ENCODE results near the gene PLAAT2. TPM values are rescaled to one million over a fixed set of nuclear protein-coding genes. Genes with fewer than 3 reads are reported as not detected.
"Not testable (repeated sequence)": the region's sequence is repeated elsewhere in the genome, so short reads cannot be mapped to it uniquely, and the experiment has no call there.

The PLAAT2 gene
- total RNA-seq, 1 donor from 2014 or later = not detected

- DNase-seq; ATAC-seq; intact Hi-C loops (cut with micrococcal nuclease): not testable (repeated sequence)
Observed at GRCh38 chr11:63528729-63529278, 34.4 kb downstream of the PLAAT2 start.

- ATAC-seq; DNase-seq; intact Hi-C loops (cut with micrococcal nuclease): not testable (repeated sequence)
Observed at GRCh38 chr11:63528156-63528555, 35.0 kb downstream of the PLAAT2 start.

GRCh38 chr11:63527667-63528066, 35.5 kb downstream of the PLAAT2 start:
- ATAC-seq (no peak), DNase-seq (no peak)
- intact Hi-C loops (cut with micrococcal nuclease) = no loop called here

- no peak for ATAC-seq
- no peak for DNase-seq
- intact Hi-C loops (cut with micrococcal nuclease) = no loop called here
Observed at GRCh38 chr11:63523151-63523550, 40.0 kb downstream of the PLAAT2 start.

- intact Hi-C loops (cut with micrococcal nuclease) = no loop called here
- DNase-seq (no peak), ATAC-seq (no peak)
Observed at GRCh38 chr11:63521896-63522295, 41.3 kb downstream of the PLAAT2 start.

- ATAC-seq = no peak
- no peak for DNase-seq
- intact Hi-C loops (cut with micrococcal nuclease) = no loop called here
Observed at GRCh38 chr11:63520606-63521170, 42.5 kb downstream of the PLAAT2 start.

GRCh38 chr11:63518548-63518947, 44.6 kb downstream of the PLAAT2 start:
- no peak for ATAC-seq
- intact Hi-C loops (cut with micrococcal nuclease) = no loop called here
- no peak for DNase-seq

- ATAC-seq = no peak
- intact Hi-C loops (cut with micrococcal nuclease) = no loop called here
Observed at GRCh38 chr11:63517156-63517555, 46.0 kb downstream of the PLAAT2 start.

GRCh38 chr11:63516109-63516508, 47.1 kb downstream of the PLAAT2 start:
- no peak for DNase-seq
- intact Hi-C loops (cut with micrococcal nuclease) = no loop called here
- ATAC-seq = no peak

More at GRCh38 chr11:63517156-63517555, 46.0 kb downstream of the PLAAT2 start:
- no peak for DNase-seq

- no peak for ATAC-seq
- intact Hi-C loops (cut with micrococcal nuclease) = no loop called here
- no peak for DNase-seq
Observed at GRCh38 chr11:63512816-63513215, 50.4 kb downstream of the PLAAT2 start.

GRCh38 chr11:63511048-63511748, 52.0 kb downstream of the PLAAT2 start:
- no peak for DNase-seq
- intact Hi-C loops (cut with micrococcal nuclease) = no loop called here
- no peak for ATAC-seq

- intact Hi-C loops (cut with micrococcal nuclease) = no loop called here
- DNase-seq (peak; percentile 59), ATAC-seq (peak; percentile 80)
Observed at GRCh38 chr11:63510360-63511047, 52.7 kb downstream of the PLAAT2 start.

- DNase-seq = no peak
- ATAC-seq = no peak
Observed at GRCh38 chr11:63508745-63509144, 54.4 kb downstream of the PLAAT2 start.

GRCh38 chr11:63508009-63508408, 55.2 kb downstream of the PLAAT2 start:
- DNase-seq = peak; percentile 60
- peak; percentile 78 for ATAC-seq
- intact Hi-C loops (cut with micrococcal nuclease) = no loop called here

More at GRCh38 chr11:63508745-63509144, 54.4 kb downstream of the PLAAT2 start:
- intact Hi-C loops (cut with micrococcal nuclease) = no loop called here

- ATAC-seq = no peak
- intact Hi-C loops (cut with micrococcal nuclease) = no loop called here
- DNase-seq = no peak
Observed at GRCh38 chr11:63507511-63507910, 55.7 kb downstream of the PLAAT2 start.

- ATAC-seq (no peak), DNase-seq (no peak)
- intact Hi-C loops (cut with micrococcal nuclease) = no loop called here
Observed at GRCh38 chr11:63506876-63507275, 56.3 kb downstream of the PLAAT2 start.

- DNase-seq (no peak), ATAC-seq (no peak)
- intact Hi-C loops (cut with micrococcal nuclease) = no loop called here
Observed at GRCh38 chr11:63505857-63506528, 57.2 kb downstream of the PLAAT2 start, which contains the start of gene LGALS12. Gene LGALS12 (plus strand): TSS chr11:63506084. CDS start chr11:63506459, 375 bp downstream.

- intact Hi-C loops (cut with micrococcal nuclease) = no loop called here
- DNase-seq (peak; percentile 75), ATAC-seq (peak; percentile 83)
Observed at GRCh38 chr11:63504933-63505586, 58.1 kb downstream of the PLAAT2 start.

GRCh38 chr11:63504054-63504453, 59.1 kb downstream of the PLAAT2 start:
- no peak for DNase-seq
- intact Hi-C loops (cut with micrococcal nuclease) = no loop called here
- ATAC-seq = no peak

Data from left ventricle myocardium superior (tissue), 1 donor.